HG02884 (cell line): ENCODE data around the gene CD209.

Experiments used
- ATAC-seq: cut with Tn5 transposase; IDR thresholded peaks from one replicate; pipeline ENCODE4 v1.9.1; 2021; ENCODE audit warnings: mild to moderate bottlenecking, moderate library complexity; ENCODE audit not compliant: unreplicated experiment

CD209 gene

GRCh38 chr19:7739211-7739755 is 8.1 kb downstream of the CD209 start:
- ATAC-seq, result no peak

DNA sequence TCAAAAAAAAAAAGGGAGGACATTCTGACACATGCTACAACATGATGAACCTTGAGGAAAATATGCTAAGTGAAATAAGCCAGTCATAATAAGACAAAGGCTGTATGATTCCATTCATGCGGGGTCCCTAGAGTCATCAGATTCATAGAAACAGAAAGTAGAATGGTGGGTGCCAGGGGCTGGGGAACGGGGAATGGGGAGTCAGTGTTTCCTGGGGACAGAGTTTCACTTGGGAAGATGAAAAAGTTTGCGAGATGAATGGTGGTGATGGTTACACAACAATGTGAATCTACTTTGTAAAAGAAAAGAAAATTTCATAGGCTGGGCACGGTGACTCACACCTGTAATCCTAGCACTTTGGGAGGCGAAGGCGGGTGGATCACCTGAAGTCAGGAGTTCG is 9.3 kb downstream of the CD209 start:
- no peak for ATAC-seq

DNA sequence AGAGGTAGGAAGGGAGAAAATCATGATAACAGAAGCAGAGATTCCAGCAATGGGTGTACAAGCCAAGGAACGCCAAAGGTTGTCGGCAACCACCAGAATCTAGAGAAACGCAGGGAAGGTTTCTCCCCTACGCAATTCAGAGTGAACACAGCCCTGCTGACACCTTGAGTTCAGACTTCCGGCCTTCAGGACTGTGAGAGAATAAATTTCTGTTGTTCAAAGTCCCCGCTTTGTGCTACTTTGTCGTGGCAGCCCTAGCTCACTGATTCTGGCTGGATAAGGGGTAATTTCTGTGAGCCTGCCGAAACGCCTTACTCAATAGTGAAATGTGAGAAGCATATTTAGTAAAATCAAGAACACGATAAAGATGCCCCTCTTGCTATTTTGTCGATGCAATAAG is 10.1 kb downstream of the CD209 start:
- no peak for ATAC-seq

GRCh38 chr19:7736148-7736547 is 11.2 kb downstream of the CD209 start:
- no peak for ATAC-seq

DNA sequence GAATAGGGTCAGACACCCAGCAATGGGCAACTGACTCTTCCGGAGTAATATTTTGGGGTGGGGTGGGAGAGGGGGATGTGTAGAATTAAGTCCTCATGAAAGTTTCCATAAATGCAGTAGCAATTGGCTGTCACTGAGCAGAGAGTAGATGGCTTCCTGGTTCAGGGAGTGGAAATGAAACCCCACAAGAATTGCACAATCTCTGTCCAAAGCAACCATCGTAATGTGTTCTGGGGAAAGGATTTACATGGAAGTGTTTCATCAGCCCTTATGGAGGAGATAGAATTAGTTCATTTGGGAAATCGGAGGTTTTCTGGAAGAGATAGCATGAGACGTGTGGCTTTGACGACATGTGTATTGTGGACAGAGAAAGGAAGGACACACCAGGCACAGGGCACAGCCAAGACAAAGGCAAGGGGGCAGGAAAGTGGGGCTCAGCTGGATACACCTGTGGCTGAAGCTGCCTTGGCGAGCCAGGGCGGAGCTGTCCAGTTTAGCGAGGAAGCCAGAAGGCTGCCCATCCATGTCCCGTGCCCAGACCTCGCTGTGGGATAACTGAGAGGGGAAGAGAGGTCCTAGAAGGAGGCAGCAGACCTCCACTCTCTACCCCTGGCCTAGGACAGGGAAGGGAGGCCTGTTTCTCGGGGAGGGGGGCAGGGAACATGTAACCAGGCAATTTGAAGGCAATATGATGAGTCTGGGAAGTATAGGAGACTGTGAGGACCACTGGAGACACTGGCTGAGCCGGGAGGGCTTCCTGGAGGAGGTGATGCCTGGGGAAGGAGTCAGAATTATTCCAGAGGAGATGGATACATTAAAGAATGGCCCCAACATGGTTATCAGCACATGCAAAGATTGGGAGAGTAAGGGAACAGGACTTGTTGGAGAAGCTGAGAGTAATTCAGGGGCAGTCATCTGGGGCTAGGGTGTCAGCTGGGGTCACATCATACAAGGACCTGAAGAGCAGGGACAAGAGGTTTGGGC is 12.8 kb downstream of the CD209 start:
- ATAC-seq, result no peak

DNA sequence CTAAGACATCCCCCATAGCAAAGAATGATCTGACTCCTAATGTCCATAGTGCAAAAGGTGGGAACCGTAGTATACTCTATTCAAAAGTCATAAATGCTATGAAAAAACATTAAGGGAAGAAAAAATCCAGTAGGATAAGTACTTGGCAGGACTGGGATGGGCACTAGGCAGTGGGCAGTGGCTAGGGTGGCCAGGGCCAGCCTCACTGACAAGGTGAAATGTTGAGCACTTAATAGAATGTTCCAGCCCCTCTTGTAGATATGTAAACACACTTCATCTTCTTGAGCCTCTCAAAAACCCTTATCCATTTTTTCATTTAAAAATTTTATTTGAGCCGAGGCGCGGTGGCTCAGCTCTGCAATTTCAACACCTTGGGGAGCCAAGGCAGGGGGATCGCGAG is 14.0 kb downstream of the CD209 start:
- no peak for ATAC-seq

- no peak for ATAC-seq
Observed at GRCh38 chr19:7732045-7732444, 15.3 kb downstream of the CD209 start, which contains the start of gene CLEC4G. TSS of gene CLEC4G (minus strand) at chr19:7732110. CDS start at chr19:7732102, 8 bp downstream.

DNA sequence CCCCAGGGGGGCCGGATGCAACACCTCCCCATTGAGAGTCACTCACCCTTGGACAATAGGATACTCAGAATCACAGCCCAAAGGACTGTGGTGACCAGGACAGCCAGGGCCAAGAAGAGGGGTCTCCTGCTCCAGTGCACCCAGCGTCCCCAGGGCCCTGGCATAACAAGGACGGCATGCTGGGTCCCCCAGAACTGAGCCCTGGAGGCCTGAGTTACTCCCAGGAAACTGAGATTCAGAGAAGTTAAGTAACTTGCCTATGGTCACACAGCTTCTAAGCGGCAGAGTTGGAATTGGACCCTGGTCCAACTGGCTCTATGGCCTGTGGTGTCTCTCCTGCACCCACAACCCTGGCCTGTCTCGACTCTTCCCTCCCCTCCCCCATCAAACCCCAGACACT is 15.7 kb downstream of the CD209 start:
- no peak for ATAC-seq

DNA sequence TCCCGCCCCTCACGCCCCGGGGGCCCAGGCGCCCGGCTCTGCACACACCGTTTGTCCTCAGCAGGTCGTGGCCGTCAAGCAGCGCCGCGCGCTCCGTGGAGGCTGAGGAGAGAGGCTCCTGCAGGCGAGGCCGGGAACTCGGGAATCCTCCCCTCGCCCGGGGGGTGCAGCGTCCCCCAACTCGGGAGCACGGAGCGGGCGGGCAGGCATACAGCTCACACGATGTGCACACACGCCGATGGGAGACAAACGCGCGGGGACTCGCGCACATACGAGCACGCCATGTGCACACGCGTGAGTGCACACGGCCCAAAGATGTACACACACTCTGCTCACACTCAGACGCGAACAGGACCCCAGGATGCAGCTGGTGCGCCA is 16.1 kb downstream of the CD209 start:
- ATAC-seq, result no peak

DNA sequence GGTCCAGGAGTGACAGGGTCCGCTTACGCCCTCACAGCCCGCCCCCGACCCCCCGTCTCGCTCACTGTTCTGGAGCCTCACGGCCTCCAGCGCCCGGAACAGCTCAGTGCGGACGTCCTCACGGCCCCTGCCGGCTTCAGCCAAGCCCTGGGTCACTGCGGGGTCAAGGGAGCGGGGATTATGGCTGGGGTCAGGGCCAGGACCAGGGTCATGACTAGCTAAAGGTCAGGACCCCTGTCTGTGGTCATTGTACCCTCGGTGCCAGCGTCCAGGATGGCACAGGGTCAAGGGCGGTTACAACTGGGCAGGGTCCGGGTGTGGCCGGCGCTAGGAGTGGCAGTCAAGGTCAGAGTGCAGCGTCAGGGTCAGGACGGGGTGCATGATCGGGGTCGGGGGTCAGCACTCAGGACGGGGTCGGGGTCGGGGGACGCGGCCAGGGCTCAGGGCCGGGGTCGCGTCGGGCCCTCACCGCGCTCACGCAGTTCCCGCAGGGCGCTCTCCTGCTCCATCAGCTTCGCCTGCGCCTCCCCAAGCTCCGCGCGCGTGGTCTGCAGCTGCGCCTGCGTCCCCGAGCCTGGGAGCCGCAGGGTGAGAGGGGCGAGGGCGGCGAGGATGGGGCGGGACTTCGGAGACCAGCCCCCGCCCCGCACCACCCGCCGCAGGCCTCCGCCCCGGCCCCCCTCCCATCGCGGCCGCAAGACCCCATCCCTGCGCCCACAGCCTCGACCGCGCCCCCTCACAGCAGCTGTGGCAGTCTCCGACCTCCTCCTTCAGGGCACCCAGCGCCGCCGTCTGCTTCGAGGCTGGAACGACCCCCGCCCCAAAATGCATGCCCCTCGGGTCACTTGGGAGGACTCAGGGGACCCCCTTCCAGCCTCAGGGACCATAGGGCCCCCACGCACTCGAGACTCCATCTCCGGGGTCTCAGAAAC is 16.8 kb downstream of the CD209 start:
- no peak for ATAC-seq

- no peak for ATAC-seq
Observed at GRCh38 chr19:7729831-7730285, 17.5 kb downstream of the CD209 start.

DNA sequence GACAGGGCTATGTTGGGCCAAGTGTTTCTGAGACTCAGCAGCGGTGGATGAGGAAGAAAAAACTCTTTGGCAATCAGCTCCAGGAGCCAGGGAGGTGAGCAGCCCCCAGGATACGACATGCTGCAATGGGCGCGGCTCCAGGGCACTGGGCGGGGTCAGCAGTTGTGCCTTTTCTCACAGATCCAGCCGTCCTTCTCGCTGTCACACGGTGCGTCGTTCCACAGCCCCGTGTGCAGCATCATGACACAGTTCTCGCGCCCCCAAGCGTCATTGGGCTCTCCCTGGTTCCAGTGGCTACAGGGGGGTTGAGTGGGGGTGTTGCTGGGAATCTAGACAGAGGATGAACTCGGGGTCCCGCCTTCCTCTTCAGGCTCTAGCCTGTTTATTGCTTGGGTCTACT is 18.1 kb downstream of the CD209 start:
- no peak for ATAC-seq

GRCh38 chr19:7725791-7726190 is 21.5 kb downstream of the CD209 start:
- ATAC-seq, result no peak

DNA sequence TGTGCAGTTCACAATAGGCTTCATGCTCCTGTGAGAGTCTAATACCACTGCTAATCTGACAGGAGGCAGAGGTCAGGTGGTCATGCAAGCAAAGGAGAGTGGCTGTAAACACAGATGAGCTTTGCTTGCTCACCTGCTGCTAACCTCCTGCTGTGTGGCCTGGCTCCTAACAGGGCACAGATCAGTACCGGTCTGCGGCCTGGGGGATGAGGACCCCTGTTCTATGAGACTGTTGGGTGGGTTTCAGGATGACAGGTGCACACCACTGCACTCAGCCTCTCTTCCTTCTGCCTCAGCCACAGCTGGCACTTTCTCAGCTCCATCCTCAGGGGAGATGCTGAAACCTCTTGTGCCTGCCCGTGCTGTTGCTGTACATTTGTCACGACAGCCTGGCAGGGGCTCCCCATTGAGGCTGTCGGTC is 25.1 kb downstream of the CD209 start:
- no peak for ATAC-seq

DNA sequence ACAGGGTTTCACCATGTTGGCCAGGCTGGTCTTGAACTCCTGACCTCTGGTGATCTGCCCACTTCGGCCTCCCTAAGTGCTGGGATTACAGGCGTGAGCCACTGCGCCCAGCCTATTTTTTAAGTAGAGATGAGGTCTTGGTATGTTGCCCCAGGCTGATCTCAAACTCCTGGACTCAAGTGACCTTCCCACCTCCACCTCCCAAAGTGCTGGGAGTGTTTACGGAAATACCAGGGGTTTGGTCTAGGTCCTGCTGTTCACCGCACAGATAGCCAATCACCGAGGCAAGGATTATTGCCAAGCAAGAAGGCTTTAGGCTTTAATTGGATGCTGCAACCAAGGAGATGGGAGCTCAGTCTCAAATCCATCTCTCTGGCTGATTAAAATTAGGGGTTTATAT is 27.0 kb downstream of the CD209 start:
- ATAC-seq, result no peak

DNA sequence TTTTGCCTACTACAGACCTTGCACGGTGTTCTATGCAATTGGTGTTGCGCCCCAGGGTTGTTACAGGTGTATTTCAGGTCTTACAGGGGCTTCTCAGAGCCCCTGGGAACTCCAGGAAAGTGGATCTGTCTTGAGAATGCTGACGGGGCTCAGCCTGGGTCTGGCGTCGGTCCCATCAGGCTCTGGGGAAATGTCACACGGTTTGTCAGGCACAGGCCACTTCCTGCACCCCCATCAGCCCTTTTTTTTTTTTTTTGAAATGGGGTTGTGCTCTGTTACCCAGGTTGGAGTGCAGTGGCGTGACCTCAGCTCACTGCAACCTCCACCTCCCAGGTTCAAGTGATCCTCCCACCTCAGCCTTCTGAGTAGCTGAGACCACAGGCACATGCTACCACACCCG is 28.7 kb downstream of the CD209 start:
- ATAC-seq, result no peak

DNA sequence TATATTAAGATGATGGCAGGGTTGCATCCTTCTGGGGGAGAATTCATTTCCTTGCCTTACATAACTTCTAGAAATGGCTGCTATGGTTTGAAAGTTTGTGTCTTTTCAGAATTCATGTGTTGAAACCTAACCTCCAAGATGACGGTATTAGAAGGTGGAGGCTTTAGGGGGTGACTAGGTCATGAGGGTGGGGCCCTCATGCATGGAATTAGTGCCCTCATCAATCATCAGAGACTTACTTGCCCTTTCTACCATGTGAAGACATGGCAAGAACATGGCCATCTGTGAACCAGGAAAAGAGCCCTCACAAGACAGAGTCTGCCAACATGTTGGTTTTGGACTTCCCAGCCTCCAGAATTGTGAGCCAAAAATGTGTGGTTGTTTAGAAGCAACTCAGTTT is 30.6 kb downstream of the CD209 start:
- ATAC-seq, result no peak

- ATAC-seq, result no peak
Observed at GRCh38 chr19:7715671-7716070, 31.7 kb downstream of the CD209 start.

- ATAC-seq, result no peak
Observed at GRCh38 chr19:7710616-7711015, 36.7 kb downstream of the CD209 start.

GRCh38 chr19:7709932-7710460 is 37.3 kb downstream of the CD209 start:
- no peak for ATAC-seq

GRCh38 chr19:7706955-7707456 is 40.3 kb downstream of the CD209 start:
- ATAC-seq, result no peak
